Measurements from ENCODE around the gene DSCAM.
"Not testable (repeated sequence)": the region's sequence is repeated elsewhere in the genome, so short reads cannot be mapped to it uniquely, and the experiment has no call there.

DSCAM gene

GRCh38 chr21:40041446-40041845 is 805.5 kb downstream of the DSCAM start:
- H3K4me3 ChIP-seq (replicated peaks; ENCODE audit: insufficient read depth, low read length): no peak overlapping the region
- no peak overlapping the region for H3K27ac ChIP-seq (replicated peaks)
- DNase-seq (ENCODE audit: low read depth in 1 of 2, low spot score in 1 of 2): no peak
- no peaks in the 10 kb centered on the region for H3K27me3 ChIP-seq (ENCODE audit: insufficient read depth, poor library complexity, severe bottlenecking)
- no peak for TF ChIP-seq GABPA (IDR thresholded peaks at IDR 0.05; ENCODE audit: low read depth)
- TF ChIP-seq SPI1 (IDR thresholded peaks at IDR 0.05; ENCODE audit: borderline replicate concordance, low read depth): no peak
- TF ChIP-seq POLR2AphosphoS5 (IDR thresholded peaks at IDR 0.05; ENCODE audit: low read depth): no peak
- no peak for TF ChIP-seq REST (IDR thresholded peaks at IDR 0.05; ENCODE audit: insufficient replicate concordance, low read depth)
- no peak for TF ChIP-seq CTCF (IDR thresholded peaks at IDR 0.05; ENCODE audit: insufficient read depth, low read length)

GRCh38 chr21:40033156-40033782 is 813.7 kb downstream of the DSCAM start:
- not testable (repeated sequence) for H3K27me3 ChIP-seq (ENCODE audit: insufficient read depth, poor library complexity, severe bottlenecking); H3K4me3 ChIP-seq (replicated peaks; ENCODE audit: insufficient read depth, low read length); DNase-seq (ENCODE audit: low read depth in 1 of 2, low spot score in 1 of 2); H3K27ac ChIP-seq (replicated peaks)

- H3K27ac ChIP-seq (replicated peaks): no peak overlapping the region
- H3K4me3 ChIP-seq (replicated peaks; ENCODE audit: insufficient read depth, low read length): no peak overlapping the region
- no peak for DNase-seq (ENCODE audit: low read depth in 1 of 2, low spot score in 1 of 2)
- TF ChIP-seq REST (IDR thresholded peaks at IDR 0.05; ENCODE audit: insufficient replicate concordance, low read depth) (no peak), SPI1 (IDR thresholded peaks at IDR 0.05; ENCODE audit: borderline replicate concordance, low read depth) (no peak), POLR2AphosphoS5 (IDR thresholded peaks at IDR 0.05; ENCODE audit: low read depth) (no peak), GABPA (IDR thresholded peaks at IDR 0.05; ENCODE audit: low read depth) (no peak), CTCF (IDR thresholded peaks at IDR 0.05; ENCODE audit: insufficient read depth, low read length) (no peak)
- H3K27me3 ChIP-seq (ENCODE audit: insufficient read depth, poor library complexity, severe bottlenecking): no peaks in the 10 kb centered on the region
Observed at GRCh38 chr21:40029888-40030287, 817.1 kb downstream of the DSCAM start.

GRCh38 chr21:40028393-40028792 is 818.6 kb downstream of the DSCAM start:
- H3K27ac ChIP-seq (replicated peaks); DNase-seq (ENCODE audit: low read depth in 1 of 2, low spot score in 1 of 2); H3K4me3 ChIP-seq (replicated peaks; ENCODE audit: insufficient read depth, low read length); H3K27me3 ChIP-seq (ENCODE audit: insufficient read depth, poor library complexity, severe bottlenecking): not testable (repeated sequence)
